ENCODE measurements around the gene BZW2. TPM values are rescaled to one million over a fixed set of nuclear protein-coding genes. Genes with fewer than 3 reads are reported as not detected.

The BZW2 gene
- total RNA-seq: 100 to 1,000 TPM; 158 to 162 TPM

DNA sequence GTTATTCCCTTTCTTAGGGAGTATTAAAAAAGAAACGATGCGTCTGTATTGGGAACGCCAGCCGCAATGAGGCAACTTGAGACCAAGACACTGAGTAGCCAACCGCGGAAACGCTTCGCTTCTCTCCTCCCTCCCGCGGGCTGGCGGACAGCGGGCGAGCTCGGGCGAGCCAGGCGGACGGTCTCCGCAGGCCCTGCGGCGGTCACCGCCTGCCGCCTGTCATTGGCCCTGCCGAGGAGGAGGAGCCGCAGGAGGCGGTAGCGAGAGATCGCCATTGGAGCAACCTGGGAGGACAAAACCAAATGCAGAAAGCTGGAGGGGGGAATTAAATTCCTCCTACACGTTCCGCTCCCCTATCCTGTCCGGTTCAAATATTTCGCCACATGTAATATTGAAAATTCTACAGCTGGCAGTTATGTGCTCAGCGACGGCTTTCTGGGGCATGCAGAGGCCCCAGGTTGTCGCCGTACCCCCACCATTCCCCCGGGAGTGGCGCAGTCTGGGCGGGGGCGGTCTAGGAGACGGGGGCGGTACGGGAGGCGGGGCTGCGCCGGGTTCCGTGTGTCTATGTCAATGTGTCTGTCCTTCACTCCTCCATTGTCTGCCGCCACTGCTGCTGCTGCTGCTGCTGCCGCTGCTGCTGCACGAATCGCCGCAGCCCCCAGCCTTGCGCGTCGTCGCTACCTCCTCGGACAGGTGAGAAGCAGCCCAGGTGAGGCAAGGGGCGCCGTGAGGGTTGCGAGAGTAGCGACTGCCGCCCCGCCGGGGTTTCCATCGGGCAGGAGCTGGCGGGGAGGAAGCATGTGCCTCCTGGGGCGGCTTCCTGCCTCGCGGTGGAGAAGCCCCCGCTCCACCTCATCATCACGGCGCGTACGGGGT lies at the start of gene BZW2, which contains the start of gene ANKMY2:
TSS of gene BZW2 (plus strand) at position 589 of the 879 bp plus-strand sequence. CDS start 19,263 bp downstream, outside the sequence.
TSS of gene ANKMY2 (minus strand) at position 162 of the 879 bp plus-strand sequence. CDS start 181 bp downstream, outside the sequence.
- H3K27ac Mint-ChIP-seq: peak within 1 kb of the TSS; percentile 99
- peak; percentile 95 for DNase-seq
- no peaks in the 10 kb centered on the region for H3K9me3 Mint-ChIP-seq
- peaks cover 50% of the 10 kb centered on the region for H3K4me1 Mint-ChIP-seq
- H3K36me3 Mint-ChIP-seq: peaks cover 43% of the 10 kb centered on the region
- peak within 1 kb of the TSS; percentile 99 for H3K4me3 Mint-ChIP-seq
- H3K27me3 Mint-ChIP-seq: no peaks in the 10 kb centered on the region

GRCh38 chr7:16598015-16598414 lies 48.0 kb upstream of the BZW2 start:
- H3K4me1 Mint-ChIP-seq: no peaks in the 10 kb centered on the region
- no peaks in the 10 kb centered on the region for H3K9me3 Mint-ChIP-seq
- no peaks in the 10 kb centered on the region for H3K27me3 Mint-ChIP-seq
- H3K36me3 Mint-ChIP-seq: peaks cover 15% of the 10 kb centered on the region
- no peak for DNase-seq
- no peak overlapping the region for H3K27ac Mint-ChIP-seq
- no peak overlapping the region for H3K4me3 Mint-ChIP-seq

- Mint-ChIP-seq H3K27ac (no peak overlapping the region), H3K36me3 (peaks cover 20% of the 10 kb centered on the region), H3K4me3 (no peak overlapping the region)
Observed at GRCh38 chr7:16599860-16600259, 46.1 kb upstream of the BZW2 start.

DNA sequence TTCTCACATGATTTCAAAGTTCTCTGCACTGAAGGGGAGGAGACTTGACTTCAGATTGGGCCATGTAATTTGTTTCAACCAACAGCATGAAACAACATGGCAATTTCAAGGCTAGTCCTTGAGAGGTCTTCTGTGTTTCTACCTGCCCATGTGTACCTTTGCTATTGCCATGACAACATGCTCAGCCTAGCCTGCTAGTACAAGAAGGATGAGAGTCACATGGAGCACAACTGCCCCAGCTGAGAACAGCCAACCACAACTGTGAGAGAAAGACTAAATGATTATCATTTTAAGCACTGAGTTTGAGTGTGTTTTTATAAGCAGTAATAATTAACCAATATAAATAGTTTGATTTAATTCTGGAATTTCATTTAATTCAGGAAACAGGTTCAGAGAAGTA lies 42.3 kb upstream of the BZW2 start:
- Mint-ChIP-seq H3K4me1 (peaks cover 3% of the 10 kb centered on the region), H3K36me3 (peaks cover 22% of the 10 kb centered on the region), H3K9me3 (no peaks in the 10 kb centered on the region), H3K27me3 (no peaks in the 10 kb centered on the region), H3K4me3 (no peak overlapping the region), H3K27ac (no peak overlapping the region)
- no peak for DNase-seq

More at GRCh38 chr7:16599860-16600259, 46.1 kb upstream of the BZW2 start:
- Mint-ChIP-seq H3K9me3 (no peaks in the 10 kb centered on the region), H3K4me1 (no peaks in the 10 kb centered on the region), H3K27me3 (no peaks in the 10 kb centered on the region)
- no peak for DNase-seq

DNA sequence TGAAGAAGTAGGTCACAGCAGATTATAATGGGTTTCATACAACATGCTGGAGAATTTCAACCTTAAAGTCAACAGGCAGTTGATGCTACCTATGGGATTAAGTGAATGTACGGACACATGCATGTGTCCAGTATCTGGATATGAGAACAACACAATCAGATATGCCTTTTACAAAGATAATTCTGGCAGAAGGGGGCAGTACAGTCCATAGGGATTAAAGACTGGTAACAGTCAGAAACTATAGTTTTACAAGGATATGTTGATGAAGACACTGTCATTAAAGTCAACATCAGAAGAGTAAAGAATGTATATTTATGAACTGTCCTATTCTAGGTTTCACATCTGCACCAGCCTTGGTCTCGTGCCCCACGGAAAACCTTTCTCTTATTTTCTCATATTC lies 41.9 kb upstream of the BZW2 start:
- H3K9me3 Mint-ChIP-seq: no peaks in the 10 kb centered on the region
- peaks cover 23% of the 10 kb centered on the region for H3K36me3 Mint-ChIP-seq
- no peaks in the 10 kb centered on the region for H3K27me3 Mint-ChIP-seq
- no peak for DNase-seq
- H3K4me3 Mint-ChIP-seq: no peak overlapping the region
- no peak overlapping the region for H3K27ac Mint-ChIP-seq
- peaks cover 3% of the 10 kb centered on the region for H3K4me1 Mint-ChIP-seq

DNA sequence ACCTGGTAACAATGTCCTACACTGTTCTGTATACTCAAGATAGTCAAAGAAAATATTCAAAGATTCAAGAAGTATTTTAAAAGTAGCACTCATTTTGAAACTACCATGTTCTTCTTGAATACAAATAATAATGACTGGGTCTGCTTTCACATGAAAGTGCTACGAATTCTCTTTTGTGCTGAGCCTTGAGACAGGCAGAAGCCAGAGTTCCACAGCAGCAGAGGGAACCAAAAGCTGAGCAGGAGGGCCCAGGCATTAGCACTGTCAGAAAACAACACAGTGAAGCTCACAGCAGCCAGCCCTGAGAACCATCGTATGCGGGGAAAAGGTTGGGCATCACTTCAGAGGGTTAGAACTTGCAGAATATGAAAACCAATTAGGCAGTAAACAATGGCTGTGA lies 39.3 kb upstream of the BZW2 start:
- Mint-ChIP-seq H3K4me1 (peaks cover 4% of the 10 kb centered on the region), H3K4me3 (no peak overlapping the region), H3K36me3 (peaks cover 17% of the 10 kb centered on the region), H3K27me3 (no peaks in the 10 kb centered on the region), H3K9me3 (no peaks in the 10 kb centered on the region), H3K27ac (no peak overlapping the region)
- no peak for DNase-seq

DNA sequence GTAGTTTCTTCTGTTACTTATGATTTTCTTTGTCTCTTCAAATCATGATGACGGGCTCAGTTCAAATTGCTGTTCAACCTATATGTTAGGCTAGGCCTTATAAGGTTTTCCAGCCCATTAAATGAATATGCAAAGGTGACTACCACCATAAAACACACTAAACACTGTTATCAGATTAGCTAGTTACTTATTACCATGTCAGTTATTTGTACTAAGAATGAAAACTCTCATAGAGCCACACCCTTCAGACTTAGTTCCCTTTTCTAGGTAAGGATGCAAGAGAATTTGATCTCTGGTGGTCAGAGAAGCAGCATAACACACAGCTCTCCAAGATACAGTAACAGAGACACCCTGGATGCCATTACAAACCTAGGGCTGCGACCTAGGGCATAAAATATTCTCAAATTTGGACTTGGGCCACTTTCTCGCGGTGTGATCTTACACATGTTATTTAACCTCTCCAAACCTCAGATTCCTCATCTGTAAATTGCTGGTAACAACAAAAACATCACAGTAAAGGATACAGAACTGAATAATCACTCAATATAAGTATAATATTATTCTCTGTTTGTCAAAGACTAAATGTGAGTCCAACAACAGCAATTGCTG lies 36.0 kb upstream of the BZW2 start:
- Mint-ChIP-seq H3K27ac (no peak overlapping the region), H3K36me3 (peaks cover 14% of the 10 kb centered on the region), H3K27me3 (no peaks in the 10 kb centered on the region), H3K4me3 (no peak overlapping the region), H3K4me1 (peaks cover 8% of the 10 kb centered on the region), H3K9me3 (no peaks in the 10 kb centered on the region)
- no peak for DNase-seq

DNA sequence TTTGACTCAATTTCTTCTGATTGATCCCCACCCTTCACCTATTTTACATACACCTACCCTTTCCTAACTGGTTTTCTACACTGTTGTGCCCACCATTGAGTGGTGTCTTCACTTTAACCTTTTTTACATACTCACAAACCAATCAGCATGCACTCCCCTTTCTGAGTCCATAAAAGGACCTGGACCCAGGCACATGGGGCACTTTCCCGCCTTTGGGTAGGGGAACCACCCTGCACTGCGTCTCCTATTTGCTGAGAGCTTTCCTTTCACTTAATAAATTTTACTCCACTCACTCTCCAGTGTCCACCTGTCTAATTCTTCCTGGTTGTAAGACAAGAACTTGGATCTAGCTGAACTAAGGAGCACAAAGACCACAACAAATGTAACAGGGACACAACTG lies 34.3 kb upstream of the BZW2 start:
- Mint-ChIP-seq H3K27ac (no peak overlapping the region), H3K36me3 (peaks cover 14% of the 10 kb centered on the region)

GRCh38 chr7:16615228-16615627 lies 30.8 kb upstream of the BZW2 start:
- no peak for DNase-seq
- Mint-ChIP-seq H3K4me1 (peaks cover 16% of the 10 kb centered on the region), H3K36me3 (peaks cover 22% of the 10 kb centered on the region), H3K27ac (no peak overlapping the region), H3K4me3 (no peak overlapping the region), H3K27me3 (no peaks in the 10 kb centered on the region), H3K9me3 (no peaks in the 10 kb centered on the region)

More for the DNA sequence above, 34.3 kb upstream of the BZW2 start:
- Mint-ChIP-seq H3K4me1 (peaks cover 7% of the 10 kb centered on the region), H3K27me3 (no peaks in the 10 kb centered on the region), H3K4me3 (no peak overlapping the region), H3K9me3 (no peaks in the 10 kb centered on the region)
- DNase-seq: no peak

DNA sequence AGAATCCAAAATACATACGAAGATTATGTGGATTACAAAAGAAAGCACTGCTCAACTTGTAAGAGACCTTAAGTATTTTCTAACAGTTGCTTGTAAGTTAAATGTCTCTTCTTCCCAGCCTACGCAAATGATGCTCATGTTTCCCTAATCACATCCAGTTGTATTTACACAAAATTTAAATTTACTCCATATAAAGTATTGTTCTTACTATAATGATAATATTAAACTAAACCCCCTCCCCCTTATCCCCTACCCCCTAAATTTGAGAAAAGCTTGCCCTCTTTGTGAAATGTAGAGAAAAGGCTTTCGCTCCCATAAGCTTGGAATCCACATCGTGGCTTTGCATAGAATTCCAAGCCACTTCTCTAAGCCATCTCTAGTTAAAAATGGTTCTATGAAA lies 29.9 kb upstream of the BZW2 start:
- DNase-seq: no peak
- Mint-ChIP-seq H3K27me3 (no peaks in the 10 kb centered on the region), H3K4me1 (peaks cover 23% of the 10 kb centered on the region), H3K27ac (no peak overlapping the region), H3K4me3 (no peak overlapping the region), H3K9me3 (no peaks in the 10 kb centered on the region), H3K36me3 (peaks cover 24% of the 10 kb centered on the region)

DNA sequence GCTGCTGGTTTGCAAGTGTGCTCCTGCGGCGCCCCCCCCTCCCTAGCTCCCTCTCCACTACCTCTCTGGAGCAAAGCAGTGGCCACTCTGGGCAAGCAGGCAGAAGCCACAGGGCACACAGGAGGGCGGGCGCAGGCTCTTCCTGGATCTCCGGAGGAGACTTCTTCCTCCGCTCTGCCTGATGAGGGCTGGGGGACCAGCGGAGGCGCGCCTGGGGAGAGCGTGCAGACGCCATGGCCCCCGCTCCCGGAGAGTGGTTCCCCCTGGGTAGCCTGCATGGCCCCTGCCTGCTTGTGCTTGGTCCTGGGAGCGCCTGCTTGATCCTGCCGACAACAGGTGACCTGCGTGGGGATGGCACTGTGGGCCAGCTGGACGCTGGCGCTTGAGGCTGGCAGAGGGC lies 29.4 kb upstream of the BZW2 start:
- H3K9me3 Mint-ChIP-seq: no peaks in the 10 kb centered on the region
- peaks cover 23% of the 10 kb centered on the region for H3K4me1 Mint-ChIP-seq
- H3K27ac Mint-ChIP-seq: no peak overlapping the region
- no peak for DNase-seq
- no peaks in the 10 kb centered on the region for H3K27me3 Mint-ChIP-seq
- no peak overlapping the region for H3K4me3 Mint-ChIP-seq
- peaks cover 26% of the 10 kb centered on the region for H3K36me3 Mint-ChIP-seq

GRCh38 chr7:16619979-16620408 lies 26.0 kb upstream of the BZW2 start:
- peak; percentile 5 for DNase-seq

GRCh38 chr7:16626388-16626787 lies 19.6 kb upstream of the BZW2 start:
- Mint-ChIP-seq H3K36me3 (peaks cover 8% of the 10 kb centered on the region), H3K27me3 (no peaks in the 10 kb centered on the region), H3K4me1 (peaks cover 9% of the 10 kb centered on the region), H3K4me3 (no peak overlapping the region), H3K9me3 (no peaks in the 10 kb centered on the region), H3K27ac (no peak overlapping the region)
- no peak for DNase-seq

More at GRCh38 chr7:16619979-16620408, 26.0 kb upstream of the BZW2 start:
- Mint-ChIP-seq H3K36me3 (peaks cover 24% of the 10 kb centered on the region), H3K9me3 (no peaks in the 10 kb centered on the region), H3K27ac (peak overlapping the region; percentile 89), H3K27me3 (no peaks in the 10 kb centered on the region), H3K4me1 (peaks cover 23% of the 10 kb centered on the region), H3K4me3 (peak overlapping the region; percentile 46)

GRCh38 chr7:16627236-16627635 lies 18.7 kb upstream of the BZW2 start:
- no peaks in the 10 kb centered on the region for H3K9me3 Mint-ChIP-seq
- no peaks in the 10 kb centered on the region for H3K27me3 Mint-ChIP-seq
- no peak overlapping the region for H3K4me3 Mint-ChIP-seq
- DNase-seq: no peak
- H3K36me3 Mint-ChIP-seq: peaks cover 8% of the 10 kb centered on the region
- H3K27ac Mint-ChIP-seq: no peak overlapping the region
- peaks cover 9% of the 10 kb centered on the region for H3K4me1 Mint-ChIP-seq

- no peaks in the 10 kb centered on the region for H3K9me3 Mint-ChIP-seq
- H3K27me3 Mint-ChIP-seq: no peaks in the 10 kb centered on the region
- peaks cover 16% of the 10 kb centered on the region for H3K36me3 Mint-ChIP-seq
- no peak overlapping the region for H3K27ac Mint-ChIP-seq
- no peak overlapping the region for H3K4me3 Mint-ChIP-seq
- H3K4me1 Mint-ChIP-seq: peaks cover 2% of the 10 kb centered on the region
- DNase-seq: no peak
Observed at GRCh38 chr7:16630654-16631053, 15.3 kb upstream of the BZW2 start.

Data from activated naive CD8-positive, alpha-beta T cell treated with anti-CD3 and anti-CD28 coated beads for 36 hours (primary cell).